Measurements from ENCODE around the gene SCN4B.
A peak's percentile ranks its signal among the peaks of the same experiment; 100 is the strongest.

DNA sequence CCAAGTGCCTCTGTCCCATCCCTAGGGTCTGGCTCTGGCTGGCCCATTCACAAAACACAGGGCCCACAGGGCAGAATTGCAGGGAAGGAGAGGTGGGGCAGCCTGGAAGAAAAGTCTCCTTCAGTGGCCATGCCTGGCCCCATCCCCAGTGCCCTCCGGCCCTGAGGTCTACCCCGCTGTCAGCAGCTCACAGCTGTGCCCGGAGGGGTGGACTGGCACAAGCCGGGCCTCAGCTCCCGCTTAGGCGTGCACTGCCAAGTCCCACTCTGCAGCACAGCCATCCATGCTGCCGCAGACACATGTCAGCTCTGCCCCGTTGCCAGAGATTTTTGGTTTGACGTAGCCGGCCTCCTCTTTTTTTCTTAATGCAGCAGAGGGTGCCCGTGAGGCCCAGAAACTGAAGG, 27.7 kb upstream of the SCN4B start:
- TF ChIP-seq, protein P1, sequence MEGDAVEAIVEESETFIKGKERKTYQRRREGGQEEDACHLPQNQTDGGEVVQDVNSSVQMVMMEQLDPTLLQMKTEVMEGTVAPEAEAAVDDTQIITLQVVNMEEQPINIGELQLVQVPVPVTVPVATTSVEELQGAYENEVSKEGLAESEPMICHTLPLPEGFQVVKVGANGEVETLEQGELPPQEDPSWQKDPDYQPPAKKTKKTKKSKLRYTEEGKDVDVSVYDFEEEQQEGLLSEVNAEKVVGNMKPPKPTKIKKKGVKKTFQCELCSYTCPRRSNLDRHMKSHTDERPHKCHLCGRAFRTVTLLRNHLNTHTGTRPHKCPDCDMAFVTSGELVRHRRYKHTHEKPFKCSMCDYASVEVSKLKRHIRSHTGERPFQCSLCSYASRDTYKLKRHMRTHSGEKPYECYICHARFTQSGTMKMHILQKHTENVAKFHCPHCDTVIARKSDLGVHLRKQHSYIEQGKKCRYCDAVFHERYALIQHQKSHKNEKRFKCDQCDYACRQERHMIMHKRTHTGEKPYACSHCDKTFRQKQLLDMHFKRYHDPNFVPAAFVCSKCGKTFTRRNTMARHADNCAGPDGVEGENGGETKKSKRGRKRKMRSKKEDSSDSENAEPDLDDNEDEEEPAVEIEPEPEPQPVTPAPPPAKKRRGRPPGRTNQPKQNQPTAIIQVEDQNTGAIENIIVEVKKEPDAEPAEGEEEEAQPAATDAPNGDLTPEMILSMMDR (optimal IDR thresholded peaks at IDR 0.05 in 1 of 3, IDR thresholded peaks at IDR 0.05 in 1 of 3, conservative IDR thresholded peaks at IDR 0.05 in 1 of 3; ENCODE audit: extremely low read depth in 1 of 3, insufficient read depth in 2 of 3, low read length in 3 of 3): peak in 2 of 3 experiments; percentile 20 to 23
- TF ChIP-seq EZH2 (IDR thresholded peaks at IDR 0.05; ENCODE audit: low read length): no peak
